NOMO-1 treated with DMSO at 0.1 percent for 48 hours (cell line): ENCODE measurements around the gene RCN1.
"Not testable (repeated sequence)": the region's sequence is repeated elsewhere in the genome, so short reads cannot be mapped to it uniquely, and the experiment has no call there.

ENCODE experiments used
- DNase-seq: peaks from one replicate; lab custom pipeline; 2025; ENCODE audit not compliant: unreplicated experiment; lab: John Stamatoyannopoulos, UW

The RCN1 gene

DNA sequence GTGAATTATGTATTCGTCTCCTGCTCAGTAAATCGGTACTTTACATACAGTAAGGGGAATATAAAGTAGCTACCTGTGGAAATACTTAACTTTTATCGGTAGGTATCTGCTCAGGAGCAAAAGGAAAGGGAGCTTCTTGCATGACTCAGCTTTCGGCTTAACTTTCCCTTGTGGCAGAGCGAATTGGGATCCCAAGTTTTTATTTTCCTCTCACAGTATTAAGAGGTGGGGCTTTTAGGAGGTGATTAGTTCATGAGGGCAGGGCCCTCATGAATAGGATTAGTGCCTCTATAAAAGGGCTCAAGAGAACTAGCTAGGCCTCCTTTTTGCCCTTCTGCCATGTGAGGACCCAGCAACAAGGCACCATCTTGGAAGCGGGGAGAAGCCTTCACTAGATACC is 18.7 kb downstream of the RCN1 start:
- DNase-seq = no peak

DNA sequence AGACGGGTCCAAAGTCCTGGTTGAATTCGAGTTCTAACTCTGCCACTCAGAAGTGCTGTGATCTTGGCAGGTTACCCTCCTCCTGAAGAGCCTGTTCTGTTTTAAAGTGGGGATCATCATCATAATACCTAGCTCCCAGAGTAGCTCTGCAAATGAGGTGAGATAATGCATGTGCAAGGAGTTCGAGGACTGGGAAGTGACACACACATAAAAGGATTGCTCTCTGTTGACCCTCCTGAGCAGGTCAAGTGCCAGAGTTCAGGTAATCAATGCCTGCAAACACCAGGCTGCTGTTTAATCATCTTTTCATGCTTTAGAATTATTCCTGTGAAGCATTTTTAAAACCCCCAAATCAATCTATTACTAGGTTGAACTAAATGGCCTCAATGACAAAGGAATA is 19.9 kb downstream of the RCN1 start:
- DNase-seq = no peak

DNA sequence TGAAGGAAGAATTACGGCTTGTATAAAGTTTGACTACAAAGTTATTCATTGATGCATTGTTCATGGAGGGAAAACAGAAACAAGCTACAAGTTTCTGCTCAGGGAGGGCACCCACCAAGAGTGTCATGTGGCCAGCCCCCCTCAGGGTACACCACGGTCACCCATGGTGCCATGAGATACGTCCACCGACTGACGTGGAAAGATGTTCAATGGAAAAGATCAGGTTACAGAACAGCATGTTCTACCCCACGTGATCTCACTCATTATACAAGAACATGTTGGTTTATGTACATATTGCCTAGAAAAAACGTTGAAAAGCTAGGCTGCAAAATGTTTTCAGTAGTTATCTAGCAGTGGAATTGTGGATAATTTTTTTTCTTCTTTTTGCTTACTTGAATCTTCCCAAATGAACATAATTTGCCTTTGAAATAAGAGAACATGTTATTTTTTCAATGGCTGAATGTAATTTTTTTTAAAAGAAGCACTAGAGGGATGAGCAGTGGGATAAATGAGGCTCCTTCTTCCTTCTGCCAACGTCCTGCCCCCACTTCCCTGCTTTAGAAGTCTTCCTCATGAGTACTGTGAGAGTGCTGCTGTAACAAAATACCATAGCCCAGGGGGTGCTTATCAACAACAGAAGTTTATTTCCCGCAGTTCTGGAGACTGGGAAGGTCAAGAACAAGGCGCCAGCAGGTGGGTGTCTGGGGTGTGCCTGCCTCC is 22.5 kb downstream of the RCN1 start:
- no peak for DNase-seq

DNA sequence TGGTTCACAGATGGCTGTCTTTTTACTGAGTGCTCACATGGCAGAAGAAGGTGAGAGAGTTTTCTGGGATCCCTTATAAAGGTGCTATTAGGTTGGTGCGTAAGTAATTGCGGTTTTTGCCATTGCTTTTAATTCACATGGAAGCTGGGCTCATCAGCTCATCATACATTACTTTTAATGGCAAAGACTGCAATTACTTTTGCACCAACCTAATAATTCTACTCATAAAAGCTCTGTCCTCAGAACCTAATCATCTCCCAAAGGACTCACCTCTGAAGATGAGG is 23.0 kb downstream of the RCN1 start:
- no peak for DNase-seq

DNA sequence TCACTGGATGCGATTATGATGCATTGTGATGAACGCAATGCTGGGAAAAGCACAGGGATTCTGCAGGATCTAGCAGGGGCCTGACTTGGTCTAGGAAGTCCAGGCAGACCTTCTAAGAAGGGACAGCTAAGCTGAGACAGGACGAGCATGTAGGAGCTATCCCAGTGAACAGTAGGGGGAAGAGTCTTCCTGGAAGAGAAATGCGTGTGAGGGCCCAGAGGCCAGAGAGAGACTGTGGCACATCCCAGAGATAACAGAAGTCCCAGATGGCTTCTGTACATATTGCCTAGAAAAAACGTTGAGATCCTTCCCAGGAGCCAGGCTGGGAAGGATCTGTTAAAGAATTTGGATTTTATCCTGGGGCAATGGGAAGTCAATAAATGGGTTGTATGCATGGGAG is 24.6 kb downstream of the RCN1 start:
- no peak for DNase-seq

DNA sequence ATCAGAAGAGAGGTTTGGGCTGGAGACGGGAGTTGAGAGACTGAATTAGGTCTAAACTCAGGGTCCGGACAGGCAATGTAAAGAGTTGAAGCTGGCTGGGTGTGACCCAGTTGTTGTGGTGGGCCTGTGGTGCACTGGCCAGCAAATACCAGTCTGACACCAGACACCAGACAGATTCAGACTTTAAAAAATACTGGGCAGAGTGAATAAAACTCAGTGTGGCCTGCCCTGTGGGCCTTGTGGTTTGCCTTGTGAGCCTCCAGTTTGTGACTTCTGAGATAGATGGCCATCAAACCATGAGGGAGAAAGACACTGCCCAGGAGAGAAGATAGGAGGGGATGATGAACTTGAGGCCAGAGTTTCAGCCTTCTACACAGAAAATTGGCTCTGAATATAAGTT is 25.8 kb downstream of the RCN1 start:
- no peak for DNase-seq

DNA sequence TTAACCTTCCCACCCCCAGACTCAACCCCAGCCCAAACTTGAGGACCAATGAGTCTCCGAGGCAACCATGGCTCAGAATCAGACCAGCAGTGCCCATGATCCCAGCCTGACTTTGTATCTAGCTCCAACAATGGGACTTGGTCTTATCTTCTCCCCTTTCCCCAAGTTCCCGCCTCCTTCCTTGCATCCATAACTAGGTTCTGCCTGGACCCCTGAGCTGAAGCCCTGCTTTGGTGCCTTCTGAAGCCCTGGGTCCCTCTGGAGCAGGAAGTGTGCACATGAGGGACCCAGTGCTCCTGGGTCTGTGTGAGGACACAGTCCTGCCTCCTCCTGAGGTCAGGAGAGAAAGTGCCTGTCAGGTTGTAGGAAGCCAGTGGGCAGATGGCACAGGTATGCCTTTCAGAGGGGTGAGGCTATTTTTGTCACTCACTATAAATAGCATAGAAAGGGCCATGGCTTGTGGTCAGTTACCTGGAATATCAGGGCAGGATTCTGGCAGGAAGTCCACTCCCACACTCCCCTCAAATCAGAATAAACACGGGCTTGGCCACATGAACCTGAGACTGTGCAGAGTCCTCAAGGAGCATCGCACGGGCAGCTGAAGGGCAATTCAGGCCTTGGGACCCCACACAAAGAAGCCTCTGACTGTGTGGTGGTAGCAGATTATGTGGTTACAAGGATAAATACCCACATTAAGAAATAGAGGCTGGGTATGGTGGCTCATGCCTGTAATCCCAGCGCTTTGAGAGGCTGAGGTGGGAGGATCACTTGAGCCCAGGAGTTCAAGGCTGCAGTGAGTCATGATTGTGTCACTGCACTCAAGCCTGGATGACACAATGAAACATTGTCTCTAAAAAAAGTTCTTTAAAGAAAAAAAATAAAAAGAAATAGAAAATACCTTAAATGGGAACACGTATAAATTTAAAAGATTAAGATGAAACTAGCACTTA is 27.4 kb downstream of the RCN1 start:
- no peak for DNase-seq

DNA sequence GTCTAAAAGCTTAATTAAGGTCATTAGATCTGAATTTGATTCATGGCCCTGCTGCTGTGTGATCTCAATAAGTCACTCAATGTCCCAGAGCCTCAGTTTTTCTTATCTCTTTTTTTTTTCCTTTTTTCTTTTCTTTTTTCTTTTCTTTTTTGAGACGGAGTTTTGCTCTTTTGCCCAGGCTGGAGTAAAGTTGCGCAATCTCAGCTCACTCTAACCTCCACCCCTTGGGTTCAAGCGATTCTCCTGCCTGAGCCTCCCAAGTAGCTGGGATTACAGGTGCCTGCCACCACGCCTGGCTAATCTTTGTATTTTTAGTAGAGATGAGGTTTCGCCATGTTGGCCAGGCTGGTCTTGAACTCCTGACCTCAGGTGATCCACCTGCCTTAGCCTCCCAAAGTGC is 28.3 kb downstream of the RCN1 start:
- not testable (repeated sequence) for DNase-seq

DNA sequence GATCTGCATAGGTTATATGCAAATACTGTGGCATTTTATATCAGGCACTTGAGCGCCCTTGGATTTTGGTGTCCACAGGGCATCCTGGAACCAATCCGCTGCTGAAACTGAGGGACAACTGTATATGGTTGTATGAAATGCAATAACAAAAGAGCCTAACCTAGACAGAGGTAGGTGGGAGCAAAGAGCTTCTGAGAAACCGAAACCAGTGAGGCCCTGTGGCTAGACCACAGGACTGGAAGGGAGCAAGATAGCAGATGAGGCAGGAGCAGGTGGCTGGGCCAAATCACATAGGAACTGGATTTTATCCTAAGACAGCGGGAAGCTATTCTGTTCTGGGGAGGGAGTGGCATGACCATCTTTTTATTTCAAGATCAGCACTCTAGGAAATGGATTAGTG is 30.1 kb downstream of the RCN1 start:
- no peak for DNase-seq

DNA sequence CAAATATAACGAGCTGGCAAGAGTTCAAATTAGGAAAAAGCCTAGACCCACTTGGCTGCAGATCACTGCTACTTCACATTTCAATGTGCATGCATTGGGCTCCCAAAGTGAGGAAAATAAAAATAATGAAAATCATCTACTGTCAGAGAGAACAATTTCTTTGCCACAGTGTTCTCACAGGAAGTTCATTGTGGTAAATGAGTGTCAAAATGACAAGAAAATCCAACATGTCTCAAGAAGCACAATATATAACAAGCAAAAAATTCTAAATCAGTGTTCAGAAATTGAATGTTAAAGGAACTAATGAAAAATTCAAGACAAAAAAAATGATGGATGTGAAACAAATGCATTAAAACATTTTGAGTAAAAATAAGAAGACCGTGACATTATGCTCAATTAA is 31.3 kb downstream of the RCN1 start:
- DNase-seq = no peak

DNA sequence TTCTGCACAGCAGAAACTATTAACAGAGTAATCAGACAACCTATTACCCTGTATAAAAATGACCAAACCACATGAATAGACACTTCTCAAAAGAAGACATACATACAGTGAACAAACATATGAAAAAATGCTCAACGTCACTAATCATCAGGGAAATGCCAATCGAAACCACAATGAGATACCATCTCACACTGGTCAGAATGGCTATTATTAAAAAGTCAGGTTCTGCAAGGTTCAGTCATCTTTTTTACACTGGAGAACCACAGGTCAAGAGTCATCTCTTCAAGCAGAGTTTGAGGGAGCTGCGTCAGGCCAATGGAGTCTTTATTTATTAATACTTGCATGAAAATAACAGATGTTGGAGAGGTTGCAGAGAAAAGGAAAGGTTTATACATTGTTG is 40.4 kb downstream of the RCN1 start:
- no peak for DNase-seq

DNA sequence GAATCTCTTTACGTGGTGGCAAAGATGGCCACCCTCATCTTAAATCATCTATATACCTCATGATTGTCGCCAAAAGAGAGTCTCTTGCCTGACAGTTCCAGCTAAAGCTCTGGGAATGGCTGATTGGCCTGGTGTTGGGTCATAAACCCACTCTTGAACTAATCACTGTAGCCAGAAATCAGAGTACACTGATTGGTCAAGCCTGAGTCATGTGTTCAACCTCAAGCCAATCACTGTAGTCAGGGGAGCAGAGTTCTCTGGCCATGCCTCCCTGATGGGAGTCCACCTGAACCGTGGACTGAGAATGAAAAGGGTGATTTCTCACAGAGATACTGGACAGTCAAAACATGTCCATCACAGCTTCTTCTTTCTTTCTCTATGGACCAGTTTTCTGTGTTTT is 45.8 kb downstream of the RCN1 start:
- no peak for DNase-seq

DNA sequence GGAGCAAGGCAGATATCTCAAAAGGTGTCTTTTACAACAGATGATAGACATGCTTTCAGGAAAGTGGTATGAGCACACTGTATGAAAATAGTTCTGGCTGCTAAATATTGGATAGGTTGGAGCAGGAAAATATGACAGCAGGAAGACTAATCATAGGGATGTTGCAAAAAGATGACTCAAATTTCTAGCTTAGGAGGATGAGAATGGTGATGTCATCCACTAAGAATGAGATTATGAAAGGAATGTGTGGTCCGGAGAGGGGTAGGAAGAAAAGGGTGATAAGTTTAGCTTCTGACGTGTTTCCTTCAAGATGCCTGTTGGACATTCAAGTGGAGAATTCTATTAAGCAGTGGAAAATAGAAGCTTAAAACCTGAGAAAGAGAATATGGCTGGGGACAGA is 46.4 kb downstream of the RCN1 start:
- no peak for DNase-seq

DNA sequence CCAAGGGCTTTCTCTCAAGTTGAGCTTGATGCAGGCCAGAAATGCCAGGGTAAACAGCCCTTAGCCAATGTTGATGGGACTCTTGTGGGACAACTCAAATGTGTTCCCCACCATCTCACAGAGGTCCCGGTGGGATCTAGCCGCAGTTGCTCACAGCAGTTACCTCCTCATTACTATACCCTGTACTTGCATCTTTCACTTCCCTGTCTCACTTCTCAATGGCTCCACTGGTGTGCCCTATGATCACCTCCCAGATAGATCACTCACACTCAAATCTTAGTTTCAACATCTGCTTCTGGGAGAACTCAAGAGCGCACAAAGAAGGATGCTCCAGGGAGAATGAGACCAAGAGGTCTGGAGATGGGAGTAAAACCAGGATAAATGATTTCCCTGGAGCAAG is 47.0 kb downstream of the RCN1 start:
- DNase-seq = no peak

DNA sequence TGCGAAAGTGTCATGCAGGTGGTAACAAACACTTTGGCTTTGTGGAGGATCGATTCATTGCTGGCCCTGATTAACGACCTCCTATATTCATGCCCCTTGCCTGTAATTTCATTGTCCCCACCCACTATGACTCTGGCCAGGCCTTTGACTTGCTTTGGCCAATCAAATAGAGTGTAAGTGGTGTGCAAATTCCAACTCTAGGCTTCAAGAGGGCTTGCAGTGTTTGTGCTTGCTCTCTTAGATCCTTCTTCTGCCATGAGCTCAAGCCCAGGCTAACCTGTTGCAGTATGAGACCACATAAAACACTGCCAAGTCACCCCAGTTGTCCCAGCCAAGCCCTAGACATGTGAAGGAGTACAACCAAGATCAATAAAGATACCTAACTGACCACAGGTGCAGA is 48.0 kb downstream of the RCN1 start:
- DNase-seq = no peak

DNA sequence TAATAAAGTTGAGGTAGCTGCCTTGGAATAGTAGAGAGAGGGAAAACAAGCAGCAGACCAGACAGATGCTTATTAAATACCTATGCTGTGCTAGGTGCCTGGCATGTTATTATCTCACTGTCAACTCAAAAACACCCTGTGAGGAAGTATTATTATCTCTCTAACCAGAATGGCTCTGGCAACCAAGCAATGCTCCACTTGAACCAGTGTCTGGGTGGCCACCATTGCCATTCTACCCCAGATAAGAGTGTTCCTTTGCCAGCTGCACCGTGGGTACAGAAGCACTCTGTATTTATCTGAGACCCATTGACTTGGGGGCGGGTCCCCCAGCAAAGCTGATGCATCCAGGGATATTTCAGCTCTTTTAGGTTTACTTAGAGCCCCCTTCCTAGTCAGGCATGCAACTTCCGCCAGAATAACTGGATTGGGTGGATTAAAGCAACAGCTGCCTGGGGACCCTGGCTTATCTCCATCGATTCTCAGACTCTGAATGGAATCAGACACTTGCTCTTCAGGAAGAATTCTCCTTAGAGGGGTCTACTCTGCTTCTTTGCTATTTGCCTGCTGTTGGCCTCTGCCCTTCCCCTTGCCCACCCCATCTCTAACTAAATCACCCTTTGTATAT is 49.1 kb downstream of the RCN1 start:
- no peak for DNase-seq

DNA sequence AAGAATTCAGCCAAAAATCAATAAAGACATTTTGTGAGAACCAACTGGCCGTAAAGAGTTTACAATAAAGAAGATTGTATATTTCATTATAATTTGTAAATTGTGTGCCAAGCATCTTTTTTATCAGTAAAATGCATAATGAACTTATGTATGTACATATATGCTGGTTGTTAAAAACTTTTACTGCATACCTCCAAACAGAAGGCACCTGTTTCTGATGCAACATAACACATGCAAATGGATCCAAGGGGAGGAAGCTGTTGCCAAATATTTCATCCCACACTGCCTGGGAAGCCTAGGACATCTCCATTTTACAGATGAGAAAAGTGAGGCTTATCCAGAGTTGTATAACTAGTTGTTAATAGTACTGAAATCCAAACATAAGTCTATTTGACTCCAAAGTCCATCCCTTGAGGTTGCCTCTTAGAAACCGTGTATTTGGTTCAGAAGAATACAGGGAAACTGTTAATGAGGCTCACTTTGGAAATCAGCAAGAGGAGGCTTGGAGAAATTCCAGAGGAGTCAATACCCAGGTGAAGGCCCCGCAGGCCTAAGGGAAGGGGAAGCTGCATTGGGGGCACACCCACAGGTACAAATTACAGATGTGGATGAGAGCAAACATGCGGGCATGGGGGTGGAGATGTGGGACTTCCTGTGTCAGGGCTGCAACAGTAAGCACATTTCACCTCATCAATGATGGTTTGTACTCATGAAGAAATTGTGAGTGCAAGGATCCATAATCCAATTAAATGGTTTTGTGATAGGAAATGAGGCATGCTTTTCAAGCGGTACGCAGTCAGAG is 51.1 kb downstream of the RCN1 start:
- DNase-seq = no peak

DNA sequence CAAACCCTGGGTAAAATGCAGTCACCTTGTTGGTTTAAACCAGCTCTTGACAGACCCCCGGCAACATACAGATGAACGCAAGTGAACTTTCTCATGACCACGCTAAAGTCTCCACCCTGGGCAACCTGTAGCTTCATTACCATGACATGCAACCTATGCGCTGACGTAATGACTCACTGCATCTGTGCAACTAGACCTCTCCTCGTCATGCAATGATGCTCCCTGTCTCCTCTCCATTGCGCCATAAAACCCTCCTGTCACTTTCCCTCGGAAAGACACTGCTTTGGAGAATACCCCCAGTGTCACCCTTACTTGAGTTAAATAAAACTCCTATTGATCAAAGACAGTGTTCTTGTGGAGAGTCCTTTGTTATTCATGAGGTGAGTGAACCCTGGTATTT is 52.5 kb downstream of the RCN1 start:
- no peak for DNase-seq

DNA sequence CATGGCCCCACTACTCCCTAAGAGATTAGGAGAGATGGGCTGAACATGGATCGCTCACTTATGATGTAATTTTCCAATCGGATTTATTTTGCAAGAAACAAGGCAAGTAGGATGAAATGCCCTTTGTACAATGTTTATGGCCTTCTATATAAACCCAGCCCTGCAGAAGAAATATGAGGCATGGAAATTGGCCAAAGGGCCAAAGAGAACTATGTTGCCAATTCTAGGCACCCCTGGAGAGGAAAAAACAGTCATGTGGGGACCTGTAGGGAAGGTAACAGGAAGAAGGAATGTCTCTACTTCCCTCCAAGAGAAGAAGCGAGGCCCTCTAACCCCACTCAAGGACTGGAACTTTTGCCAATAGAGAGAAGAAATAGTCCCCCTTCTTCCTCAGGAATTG is 54.4 kb downstream of the RCN1 start:
- no peak for DNase-seq

DNA sequence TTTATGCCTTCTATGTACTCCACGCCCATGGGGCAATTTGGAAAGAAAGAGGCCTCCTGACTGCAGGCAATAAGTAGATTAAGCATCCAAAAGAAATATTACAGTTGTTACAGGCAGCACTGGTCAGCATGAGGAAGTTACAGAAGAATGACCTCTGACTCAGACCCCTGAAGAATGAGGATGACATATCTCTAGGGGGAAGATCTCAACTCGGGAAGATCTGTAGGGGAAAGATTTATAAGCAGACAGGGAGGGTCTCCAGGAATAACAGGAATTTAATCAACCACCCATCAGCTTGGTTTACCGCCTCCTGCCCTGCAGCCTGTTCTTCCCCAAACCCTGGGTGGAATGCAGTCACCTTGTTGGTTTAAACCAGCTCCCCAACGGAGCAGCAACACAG is 58.0 kb downstream of the RCN1 start:
- DNase-seq = no peak

DNA sequence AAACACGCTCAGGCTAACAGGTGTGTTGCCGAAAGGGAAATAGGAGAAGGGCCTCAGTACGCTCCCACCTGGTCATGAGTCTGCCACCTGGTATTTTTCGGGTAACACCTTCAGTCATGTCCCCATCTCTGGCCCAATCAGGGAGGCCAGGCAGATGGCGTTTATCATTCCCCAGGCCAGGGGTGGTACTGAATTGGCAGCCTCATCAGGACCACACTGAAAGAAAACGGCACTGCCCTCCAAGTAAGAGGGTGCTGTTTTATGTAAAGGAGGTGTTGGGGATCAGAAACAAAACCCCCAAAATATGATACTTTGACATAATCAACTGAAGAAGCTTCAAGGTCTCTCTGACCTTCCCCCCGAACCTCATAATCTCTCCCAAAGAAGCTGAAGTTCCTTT is 58.9 kb downstream of the RCN1 start:
- no peak for DNase-seq
